Activated B cell treated with CpG ODN at 0.5 μM for 24 hours (primary cell): ENCODE results near the gene LRRC17. TPM values are rescaled to one million over a fixed set of nuclear protein-coding genes. Genes with fewer than 3 reads are reported as not detected.

ENCODE experiments used
- ATAC-seq: fragments of 200-7000 bp; cut with Tn5 transposase; one replicate; pipeline ENCODE4 v1.10.0; 2021; ENCODE audit warnings: low read depth, mild to moderate bottlenecking, moderate library complexity
- CTCF ChIA-PET: fragments of 350-600 bp; sonication (Branson Sonifier 250); formaldehyde crosslinking; loops from one replicate; lab custom pipeline; 2021; ENCODE audit warnings: antibody characterized with exemption; lab: Charles Lee
- POLR2A ChIA-PET: fragments of 350-600 bp; sonication (Branson Sonifier 250); formaldehyde crosslinking; loops from one replicate; lab custom pipeline; 2021; ENCODE audit warnings: antibody characterized with exemption; lab: Charles Lee
- DNase-seq: peaks from one replicate; pipeline ENCODE4 v3.0.0; 2022
- H3K27ac Mint-ChIP-seq: one replicate; pipeline ENCODE4 v1.8.0; 2020; ENCODE audit warnings: mixed read lengths
- H3K27me3 Mint-ChIP-seq: one replicate; pipeline ENCODE4 v1.8.0; 2021; ENCODE audit warnings: mixed read lengths
- H3K36me3 Mint-ChIP-seq: one replicate; pipeline ENCODE4 v1.8.0; 2021; ENCODE audit warnings: low read depth, mixed read lengths
- H3K4me1 Mint-ChIP-seq: one replicate; pipeline ENCODE4 v1.8.0; 2021; ENCODE audit warnings: mixed read lengths
- H3K4me3 Mint-ChIP-seq: one replicate; pipeline ENCODE4 v1.8.0; 2020; ENCODE audit warnings: mild to moderate bottlenecking, mixed read lengths
- H3K9me3 Mint-ChIP-seq: one replicate; pipeline ENCODE4 v1.8.0; 2020; ENCODE audit warnings: mixed read lengths
- CTCF ChIP-seq: fragments of 200-600 bp; IDR thresholded peaks from one replicate; pipeline ENCODE4 v1.8.0; 2022; ENCODE audit warnings: antibody characterized with exemption, mild to moderate bottlenecking
- intact Hi-C: fragments of 100-400 bp; cut with micrococcal nuclease; formaldehyde crosslinking; loops from one replicate; pipeline ENCODE4 v1.15.1; 2024
- total RNA-seq: library from RNA; stranded (reverse); gene quantifications from 2 replicates; pipeline ENCODE4 v1.2.3, GENCODE V29; 2022

LRRC17 gene
- total RNA-seq, 1 donor from 2014 or later, result 0.16 TPM

DNA sequence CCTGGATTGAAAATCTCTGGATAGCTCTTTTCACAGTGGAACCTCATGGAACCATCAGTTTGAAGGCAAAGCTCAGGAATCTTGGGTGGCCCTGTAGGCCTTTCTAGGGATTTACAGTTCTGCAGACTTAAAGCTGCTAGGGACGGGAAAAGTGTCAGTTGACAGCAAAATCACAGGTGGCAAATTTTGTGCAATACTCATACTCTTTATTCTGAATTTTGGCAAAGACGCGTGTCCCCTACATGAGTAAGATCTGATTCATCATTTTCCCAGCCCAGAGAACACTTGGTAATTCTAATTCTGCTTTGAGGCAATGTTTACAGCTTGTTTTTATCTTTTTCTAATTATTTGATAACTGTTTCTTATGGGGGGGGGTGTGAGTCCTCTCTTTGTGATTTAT is 3.6 kb downstream of the LRRC17 start:
- POLR2A ChIA-PET, result no interaction called here
- H3K4me3 Mint-ChIP-seq, result no peak overlapping the region

DNA sequence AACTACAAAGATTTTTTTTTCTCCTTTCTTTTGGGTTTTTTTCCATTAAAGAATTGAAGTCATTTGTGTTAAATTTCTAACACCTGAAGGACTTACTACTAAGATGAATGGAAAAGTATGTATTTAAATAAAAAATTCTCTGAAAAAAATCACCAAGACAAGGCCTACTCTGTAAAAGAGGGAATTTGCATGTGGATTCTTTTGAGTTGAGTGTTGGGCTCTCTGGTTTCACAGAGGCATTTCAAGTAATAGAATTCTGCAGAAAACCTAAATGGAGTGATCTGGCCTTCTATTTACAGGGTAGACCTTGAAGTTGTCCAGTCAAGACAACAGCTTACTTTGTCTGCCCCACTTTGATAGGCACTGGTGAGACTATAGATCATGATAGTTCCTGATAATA is 4.1 kb downstream of the LRRC17 start:
- no peak for TF ChIP-seq CTCF
- no peak for DNase-seq
- ChIA-PET CTCF (no interaction called here), POLR2A (no interaction called here)
- no peaks in the 10 kb centered on the region for H3K9me3 Mint-ChIP-seq
- no peak for ATAC-seq
- H3K27me3 Mint-ChIP-seq, result no peaks in the 10 kb centered on the region
- intact Hi-C loops, result no loop called here
- H3K27ac Mint-ChIP-seq, result no peak overlapping the region
- no peak overlapping the region for H3K4me3 Mint-ChIP-seq
- no peaks in the 10 kb centered on the region for H3K36me3 Mint-ChIP-seq
- peaks cover 4% of the 10 kb centered on the region for H3K4me1 Mint-ChIP-seq

More for the DNA sequence above, 3.6 kb downstream of the LRRC17 start:
- intact Hi-C loops, result no loop called here
- ATAC-seq, result no peak
- Mint-ChIP-seq H3K4me1 (peaks cover 4% of the 10 kb centered on the region), H3K36me3 (no peaks in the 10 kb centered on the region), H3K27me3 (no peaks in the 10 kb centered on the region), H3K27ac (no peak overlapping the region), H3K9me3 (no peaks in the 10 kb centered on the region)
- TF ChIP-seq CTCF, result no peak
- CTCF ChIA-PET, result no interaction called here
- no peak for DNase-seq

DNA sequence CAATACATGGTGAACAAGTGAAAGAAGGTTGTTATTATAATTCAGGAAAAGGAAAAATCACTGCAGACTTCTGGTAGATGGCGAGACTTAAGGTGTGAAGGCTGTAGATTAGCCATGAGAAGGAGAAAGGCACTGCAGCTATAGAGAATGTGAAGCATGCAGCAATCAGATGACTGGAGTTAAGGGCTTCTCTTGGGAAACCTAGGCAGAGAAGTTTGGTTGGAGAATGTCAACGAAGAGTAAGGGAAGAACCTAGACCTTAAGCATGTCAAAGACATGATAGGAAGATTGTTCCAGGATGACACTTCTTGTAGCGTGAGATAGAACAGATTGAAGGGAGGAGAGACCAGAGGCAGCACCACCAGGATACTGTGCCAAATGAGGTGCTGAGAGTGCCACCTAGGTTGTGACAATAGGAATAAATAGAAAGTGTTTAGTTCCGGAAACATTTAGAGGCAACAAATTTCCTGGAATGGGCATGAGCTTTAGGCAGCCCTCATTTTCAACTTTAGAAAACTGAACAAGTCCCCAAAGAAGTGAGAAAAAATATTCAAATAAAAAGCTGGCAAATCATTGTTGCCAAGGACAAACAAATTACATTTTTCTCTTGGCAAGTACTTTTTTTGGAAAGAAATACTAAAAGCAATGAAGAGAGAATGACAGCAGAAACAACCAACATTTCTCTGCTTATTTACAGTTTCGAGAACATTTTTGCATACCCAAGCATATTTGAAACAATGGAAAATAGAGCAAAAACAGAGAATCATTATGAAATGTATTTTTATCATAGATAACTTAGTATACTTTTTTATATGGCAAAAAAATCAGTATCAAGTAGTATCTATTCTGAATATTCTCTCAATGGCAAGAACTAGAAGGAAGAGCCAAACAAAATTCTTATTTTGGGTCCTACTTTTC is 4.9 kb downstream of the LRRC17 start:
- no peak overlapping the region for H3K4me3 Mint-ChIP-seq
- peaks cover 3% of the 10 kb centered on the region for H3K4me1 Mint-ChIP-seq
- intact Hi-C loops, result no loop called here
- DNase-seq, result no peak
- ChIA-PET CTCF (no interaction called here), POLR2A (no interaction called here)
- H3K27ac Mint-ChIP-seq, result no peak overlapping the region
- H3K27me3 Mint-ChIP-seq, result no peaks in the 10 kb centered on the region
- no peak for TF ChIP-seq CTCF
- ATAC-seq, result no peak
- H3K9me3 Mint-ChIP-seq, result no peaks in the 10 kb centered on the region
- no peaks in the 10 kb centered on the region for H3K36me3 Mint-ChIP-seq

DNA sequence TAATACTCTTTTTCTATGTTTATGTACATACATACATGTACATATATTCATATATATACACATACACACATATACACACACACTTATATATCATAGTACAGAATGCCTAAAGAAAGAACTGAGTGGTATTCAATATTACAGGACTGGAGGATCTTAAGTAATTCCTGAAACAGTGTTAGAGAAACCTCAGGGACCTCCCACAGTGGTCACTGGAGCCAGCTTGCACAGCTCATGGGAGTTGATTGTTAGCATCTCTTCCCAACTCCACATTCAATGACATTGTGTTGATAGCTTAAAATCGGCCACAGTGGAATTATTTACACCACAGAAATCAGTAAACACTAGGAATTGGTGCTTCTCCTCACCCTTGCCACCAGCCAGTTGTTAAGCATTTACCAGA is 6.0 kb downstream of the LRRC17 start:
- ATAC-seq (no peak), DNase-seq (no peak)
- ChIA-PET POLR2A (no interaction called here), CTCF (no interaction called here)
- Mint-ChIP-seq H3K36me3 (no peaks in the 10 kb centered on the region), H3K4me1 (no peaks in the 10 kb centered on the region), H3K27me3 (no peaks in the 10 kb centered on the region), H3K4me3 (no peak overlapping the region), H3K9me3 (no peaks in the 10 kb centered on the region), H3K27ac (no peak overlapping the region)
- intact Hi-C loops, result no loop called here
- no peak for TF ChIP-seq CTCF

- Mint-ChIP-seq H3K36me3 (no peaks in the 10 kb centered on the region), H3K4me1 (no peaks in the 10 kb centered on the region), H3K27me3 (no peaks in the 10 kb centered on the region), H3K27ac (no peak overlapping the region), H3K9me3 (no peaks in the 10 kb centered on the region), H3K4me3 (no peak overlapping the region)
- POLR2A ChIA-PET, result no interaction called here
- no peak for TF ChIP-seq CTCF
- intact Hi-C loops, result no loop called here
- ATAC-seq (no peak), DNase-seq (no peak)
- CTCF ChIA-PET, result no interaction called here
Measured at GRCh38 chr7:102925976-102926782, 13.4 kb downstream of the LRRC17 start.
